ENCODE data around the gene FRMD1. TPM values are rescaled to one million over a fixed set of nuclear protein-coding genes. Genes with fewer than 3 reads are reported as not detected.

FRMD1 gene
- not detected in 2 replicates for total RNA-seq

GRCh38 chr6:168078943-168079405 lies at the start of gene FRMD1:
FRMD1 (minus strand) TSS chr6:168079212; CDS start chr6:168079094, 118 bp downstream.
- intact Hi-C loops (cut with micrococcal nuclease) = no loop called here

DNA sequence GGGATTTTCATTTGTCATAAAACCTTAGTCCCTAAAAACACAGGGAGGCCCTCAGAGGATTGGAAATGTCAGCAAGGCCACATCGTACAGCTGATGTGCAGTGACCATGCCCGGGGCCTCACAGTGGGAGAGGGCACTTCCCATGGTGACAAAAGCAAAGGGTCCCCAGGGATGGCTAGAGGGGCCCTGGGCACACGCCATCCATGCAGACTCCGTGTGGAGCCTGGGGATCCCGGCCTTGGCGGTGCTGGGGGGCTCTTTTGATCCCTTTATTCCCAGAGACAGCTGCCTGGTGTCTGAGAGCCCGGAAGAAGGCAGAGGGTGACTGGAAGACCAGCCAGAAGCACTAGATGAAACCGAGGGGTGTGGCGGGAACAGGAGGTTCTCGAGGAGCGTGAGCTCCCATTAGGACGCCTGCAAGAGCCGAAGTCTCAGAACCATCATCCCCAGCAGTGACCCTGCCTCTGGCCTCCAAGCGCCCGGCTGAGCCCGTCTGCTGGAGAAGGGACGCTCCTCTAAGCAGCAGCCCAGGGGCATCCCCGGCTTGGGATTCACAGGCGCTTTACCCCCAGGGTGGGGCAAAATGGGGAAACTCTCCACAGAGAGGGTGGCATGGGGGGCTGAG lies 49.1 kb upstream of the FRMD1 start:
- intact Hi-C loops (cut with micrococcal nuclease) = no loop called here

- intact Hi-C loops (cut with micrococcal nuclease) = no loop called here
These were observed 48.4 kb upstream of the FRMD1 start for GRCh38 chr6:168127384-168127868.

DNA sequence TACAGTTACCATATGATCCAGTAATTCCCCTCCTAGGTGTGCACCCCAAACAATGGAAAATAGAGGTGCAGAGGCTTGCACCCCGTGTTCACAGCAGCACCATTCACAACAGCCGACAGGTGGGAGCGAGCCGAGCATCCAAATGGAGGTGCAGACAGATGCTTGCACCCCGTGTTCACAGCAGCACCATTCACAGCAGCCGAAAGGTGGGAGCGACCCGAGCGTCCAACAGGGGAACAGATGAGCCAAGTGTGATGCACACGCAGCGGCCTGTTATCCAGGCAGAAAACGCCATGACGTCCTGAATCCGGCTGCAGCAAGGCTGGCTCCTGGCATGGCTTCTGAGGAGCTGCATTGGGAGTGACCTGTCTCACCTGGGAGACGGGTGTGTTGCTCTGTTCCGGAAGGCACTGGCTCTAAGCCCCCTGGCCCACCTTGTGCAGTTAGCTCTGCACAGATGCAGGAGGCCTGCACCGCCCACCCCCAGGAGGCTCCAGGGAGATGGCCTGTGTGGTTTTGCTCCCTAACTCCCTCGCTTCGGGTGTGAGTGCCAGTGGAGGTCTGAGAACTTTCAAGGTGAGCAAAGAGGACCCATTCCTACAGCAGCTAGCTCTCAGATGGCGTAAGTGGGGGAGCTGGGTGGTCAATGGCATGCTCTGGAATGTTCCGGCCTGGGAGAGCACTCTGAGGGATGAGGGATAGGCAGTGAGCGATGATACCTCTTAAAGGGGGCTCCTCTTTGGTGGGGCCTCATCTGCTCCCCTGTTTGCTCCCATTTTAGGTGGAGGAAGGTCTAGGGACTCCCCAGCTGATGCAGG lies 47.8 kb upstream of the FRMD1 start:
- intact Hi-C loops (cut with micrococcal nuclease) = no loop called here

- intact Hi-C loops (cut with micrococcal nuclease) = no loop called here
These were observed 46.5 kb upstream of the FRMD1 start for GRCh38 chr6:168125429-168126001.

- intact Hi-C loops (cut with micrococcal nuclease) = no loop called here
These were observed 45.9 kb upstream of the FRMD1 start for GRCh38 chr6:168124921-168125320.

- intact Hi-C loops (cut with micrococcal nuclease) = no loop called here
These were observed 45.1 kb upstream of the FRMD1 start for GRCh38 chr6:168124158-168124557.

DNA sequence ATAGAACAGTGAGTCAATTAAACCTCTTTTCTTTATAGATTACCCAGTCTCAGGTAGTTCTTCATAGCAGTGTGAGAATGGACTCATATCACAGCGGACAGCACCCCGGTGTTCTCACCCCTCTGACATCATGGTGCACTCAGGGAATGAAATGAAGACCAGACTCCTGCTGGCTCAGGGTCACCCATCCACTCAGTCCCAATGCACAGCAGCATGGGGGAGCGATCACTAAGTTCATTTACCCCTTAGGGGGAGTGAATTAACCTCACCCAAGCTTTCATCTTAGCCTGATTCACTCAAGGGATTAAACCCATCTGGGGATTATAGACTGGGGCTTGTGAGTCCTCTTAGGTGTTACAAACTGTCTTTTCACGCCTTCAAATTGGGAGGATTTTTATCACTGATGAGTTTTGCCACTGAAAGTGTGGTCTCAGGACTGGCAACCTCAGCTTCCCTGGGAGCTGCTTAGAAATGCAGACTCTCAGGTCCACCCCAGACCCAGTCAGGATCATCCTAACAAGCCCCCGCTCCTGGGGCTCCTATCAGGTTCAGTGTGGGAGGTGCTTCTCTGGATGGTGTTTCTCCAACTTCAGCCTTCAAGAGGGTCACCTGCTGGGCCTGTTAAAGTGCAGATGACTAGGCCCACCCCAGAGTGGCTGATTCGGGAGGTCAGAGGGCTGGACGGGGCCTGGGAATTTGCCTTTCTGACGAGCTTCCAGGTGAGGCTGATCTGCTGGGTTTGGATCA lies 44.3 kb upstream of the FRMD1 start:
- intact Hi-C loops (cut with micrococcal nuclease) = no loop called here

DNA sequence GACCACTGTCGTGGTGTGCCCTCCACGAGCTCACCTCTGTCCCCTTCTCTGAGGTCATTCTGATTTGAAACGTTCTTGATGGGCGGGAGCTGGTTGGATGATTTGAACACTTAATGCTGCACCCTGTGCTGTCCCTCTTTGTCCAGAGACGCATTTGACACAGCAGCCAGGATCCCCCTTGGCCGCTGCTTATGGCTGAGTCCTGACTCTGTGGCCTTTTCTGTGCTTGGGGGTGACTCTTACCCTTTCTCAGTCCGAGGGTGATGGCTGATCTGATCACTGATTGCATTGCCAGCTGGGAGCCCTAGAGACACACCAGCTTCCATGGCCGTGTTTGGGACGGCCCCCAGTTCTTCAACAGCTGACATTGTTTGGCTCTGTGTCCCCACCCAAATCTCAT lies 43.5 kb upstream of the FRMD1 start:
- intact Hi-C loops (cut with micrococcal nuclease) = no loop called here

DNA sequence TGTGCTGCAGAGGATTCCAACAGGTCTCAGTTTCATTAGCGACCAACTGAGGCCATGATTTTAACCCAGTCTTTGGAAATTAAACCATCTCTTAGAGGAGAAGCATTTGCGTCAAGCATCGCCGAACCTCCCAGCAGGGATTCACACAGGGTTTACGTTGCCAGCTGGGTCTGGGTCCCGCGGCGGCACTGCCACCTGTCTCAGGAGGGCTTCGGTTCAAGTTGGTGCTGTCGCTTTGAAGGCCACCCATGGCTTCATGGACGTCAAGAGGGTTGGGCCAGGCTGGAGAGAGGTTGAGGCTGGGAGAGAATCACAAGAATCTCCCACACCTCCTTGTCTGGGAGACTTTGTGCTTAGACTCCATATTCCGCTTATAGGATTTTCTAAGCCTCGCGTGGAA lies 43.0 kb upstream of the FRMD1 start:
- intact Hi-C loops (cut with micrococcal nuclease) = no loop called here

- intact Hi-C loops (cut with micrococcal nuclease) = no loop called here
These were observed 42.3 kb upstream of the FRMD1 start for GRCh38 chr6:168121303-168121665.

DNA sequence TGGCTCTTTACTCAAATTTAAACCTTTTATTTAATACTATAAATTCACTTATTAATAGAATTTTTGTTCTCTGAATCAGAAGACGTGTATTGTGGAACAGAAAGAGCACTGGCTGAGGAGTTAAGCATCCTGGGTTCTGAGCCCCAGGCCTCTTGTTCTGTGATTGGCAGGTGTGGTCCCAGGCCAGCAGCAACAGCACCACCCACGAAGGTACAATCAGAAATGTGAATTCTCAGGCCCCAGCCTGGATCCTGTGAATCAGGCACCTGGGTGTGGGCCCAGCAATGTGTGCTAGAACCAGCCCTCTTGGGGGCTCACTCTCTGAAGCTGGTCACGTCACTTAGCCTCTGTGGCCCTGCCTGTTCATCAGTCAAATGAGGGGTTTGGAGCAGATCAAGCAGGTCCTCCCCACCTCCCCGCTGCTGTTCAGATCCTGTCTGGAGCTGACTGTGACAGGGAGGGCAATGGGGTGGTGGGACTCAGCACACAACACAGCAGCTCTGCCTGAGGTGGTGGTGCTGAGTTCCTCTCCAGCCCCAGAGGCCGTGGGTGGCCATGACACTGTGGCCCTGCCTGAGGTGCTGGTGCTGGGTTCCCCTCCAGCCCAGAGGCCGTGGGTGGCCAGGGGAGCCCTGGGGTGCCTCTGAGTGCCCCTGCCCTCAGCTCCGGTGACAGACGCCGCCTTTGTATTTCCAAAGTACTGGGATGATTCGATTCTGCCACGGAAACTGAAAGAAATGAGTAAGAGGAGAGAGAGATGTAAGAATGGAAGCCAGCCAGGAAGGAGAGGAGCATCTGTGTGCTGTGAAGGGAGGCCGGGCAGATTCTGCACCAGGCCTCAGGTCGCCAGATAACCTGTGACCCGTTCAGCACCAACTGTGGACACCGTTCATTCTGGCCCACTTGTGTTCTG lies 41.6 kb upstream of the FRMD1 start:
- intact Hi-C loops (cut with micrococcal nuclease) = no loop called here

- intact Hi-C loops (cut with micrococcal nuclease) = no loop called here
These were observed 40.5 kb upstream of the FRMD1 start for GRCh38 chr6:168119539-168119938.

DNA sequence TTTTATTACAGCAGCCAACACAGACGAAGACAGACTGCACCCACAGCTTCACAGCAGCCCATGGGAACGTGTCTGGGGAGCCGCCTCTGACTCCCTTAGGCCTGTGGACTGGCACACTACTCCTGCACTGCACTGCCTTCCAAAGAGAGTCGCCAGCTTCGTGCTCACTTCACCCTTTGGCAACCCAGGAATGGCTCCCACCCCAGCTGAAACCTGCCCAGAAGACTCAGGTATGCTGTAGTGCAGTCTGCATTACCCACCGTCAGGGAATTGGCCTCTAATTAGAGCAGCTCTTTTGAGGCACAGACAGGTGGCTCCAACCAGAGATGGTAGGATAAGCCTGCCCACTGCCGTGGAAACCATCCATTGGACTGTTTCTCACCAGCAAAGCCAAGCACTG lies 39.9 kb upstream of the FRMD1 start:
- intact Hi-C loops (cut with micrococcal nuclease) = no loop called here

- intact Hi-C loops (cut with micrococcal nuclease) = no loop called here
These were observed 38.9 kb upstream of the FRMD1 start for GRCh38 chr6:168117942-168118341.

- intact Hi-C loops (cut with micrococcal nuclease) = no loop called here
These were observed 38.2 kb upstream of the FRMD1 start for GRCh38 chr6:168116975-168117899.

- intact Hi-C loops (cut with micrococcal nuclease) = no loop called here
These were observed 37.5 kb upstream of the FRMD1 start for GRCh38 chr6:168116438-168116974.

DNA sequence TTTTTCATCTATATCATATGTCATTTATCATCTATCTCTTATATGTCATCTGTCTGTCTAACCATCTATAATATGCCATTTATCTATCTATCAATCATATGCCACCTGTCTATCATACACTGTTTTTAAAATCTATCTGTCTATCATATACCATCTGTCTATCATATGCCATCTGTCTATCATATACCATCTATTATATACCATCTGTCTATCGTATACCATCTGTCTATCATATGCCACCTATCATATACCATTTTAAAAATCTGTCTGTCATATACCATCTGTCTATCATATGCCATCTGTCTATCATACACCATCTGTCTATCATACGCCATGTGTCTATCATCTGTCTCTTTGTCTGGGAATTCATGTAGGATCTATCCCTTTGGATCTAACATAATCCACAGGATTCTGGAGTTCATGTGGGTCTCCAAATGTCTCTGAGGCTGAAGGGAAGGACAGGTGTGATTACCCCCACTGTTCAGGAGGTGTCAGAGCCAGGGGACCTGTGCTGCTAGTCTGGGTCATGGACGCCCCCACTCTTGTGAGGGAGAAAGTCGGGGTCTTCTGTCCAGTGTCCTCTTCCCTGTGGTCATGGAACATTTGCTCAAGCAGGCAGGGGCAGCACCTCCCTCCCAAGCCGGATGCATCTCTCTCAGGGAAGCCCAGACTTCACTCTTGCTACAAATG lies 36.9 kb upstream of the FRMD1 start:
- intact Hi-C loops (cut with micrococcal nuclease) = no loop called here

GRCh38 chr6:168113226-168113625 lies 34.2 kb upstream of the FRMD1 start:
- intact Hi-C loops (cut with micrococcal nuclease) = no loop called here

Measured in T-helper 1 cell treated with Interleukin-12 subunit alpha and Interleukin-12 subunit beta and Interleukin-4 antibody, amounts not matched to agents 30 ng/mL and 1 ng/mL, for 36 hours (primary cell).